Stimulated activated CD8-positive, alpha-beta memory T cell treated with anti-CD3 and anti-CD28 coated beads, Interleukin-15, amount 100 ng/mL, for 1 hour (primary cell): ENCODE data around the gene WNT7B.

Experiments
- DNase-seq: peaks from one replicate; pipeline ENCODE4 v3.0.0-alpha.2; 2020; ENCODE audit warnings: low read depth

Gene WNT7B

GRCh38 chr22:45888221-45889092 lies 88.5 kb downstream of the WNT7B start:
- DNase-seq: no peak

DNA sequence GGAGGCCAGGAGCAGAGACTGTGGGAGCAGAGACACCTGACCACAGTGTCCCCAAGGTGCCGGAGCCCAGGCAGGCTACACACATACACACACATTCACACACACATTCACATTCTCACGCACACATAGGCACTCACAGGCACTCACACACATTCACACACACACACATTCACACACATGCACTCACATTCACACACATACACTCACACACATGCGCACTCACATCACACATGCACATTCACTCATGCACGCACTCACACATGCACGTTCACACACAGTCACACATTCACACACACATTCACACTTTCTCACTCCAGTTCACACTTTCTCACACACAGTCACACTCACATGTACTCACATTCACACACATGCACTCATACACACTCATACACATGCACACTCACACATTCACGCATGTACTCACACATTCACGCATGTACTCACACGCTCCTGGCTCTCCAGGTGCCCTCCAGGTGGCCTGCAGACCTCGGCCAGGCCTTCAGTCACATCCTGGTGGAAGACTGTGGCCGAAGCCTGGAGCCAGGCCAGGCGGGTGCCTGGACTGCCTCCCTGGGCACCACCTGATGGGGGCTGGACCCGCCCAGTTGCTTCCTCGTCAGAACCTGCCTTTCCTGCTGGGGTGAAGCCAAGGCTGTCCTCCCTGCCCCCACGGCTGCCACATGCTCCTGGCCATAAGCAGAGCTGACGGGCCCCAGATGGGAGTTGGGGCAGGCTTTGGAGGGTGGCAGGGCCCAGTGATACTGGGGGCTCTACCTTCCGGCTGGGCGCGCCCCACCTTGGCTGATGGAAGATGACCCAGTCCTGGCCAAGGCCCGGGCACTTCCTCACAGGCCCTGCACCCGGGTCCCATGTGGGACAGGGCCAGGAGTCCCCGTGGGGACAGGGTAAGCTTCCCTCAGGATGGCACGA lies 89.5 kb downstream of the WNT7B start:
- DNase-seq: no peak

GRCh38 chr22:45886540-45886939 lies 90.4 kb downstream of the WNT7B start:
- DNase-seq: no peak

GRCh38 chr22:45885941-45886395 lies 91.0 kb downstream of the WNT7B start:
- no peak for DNase-seq

DNA sequence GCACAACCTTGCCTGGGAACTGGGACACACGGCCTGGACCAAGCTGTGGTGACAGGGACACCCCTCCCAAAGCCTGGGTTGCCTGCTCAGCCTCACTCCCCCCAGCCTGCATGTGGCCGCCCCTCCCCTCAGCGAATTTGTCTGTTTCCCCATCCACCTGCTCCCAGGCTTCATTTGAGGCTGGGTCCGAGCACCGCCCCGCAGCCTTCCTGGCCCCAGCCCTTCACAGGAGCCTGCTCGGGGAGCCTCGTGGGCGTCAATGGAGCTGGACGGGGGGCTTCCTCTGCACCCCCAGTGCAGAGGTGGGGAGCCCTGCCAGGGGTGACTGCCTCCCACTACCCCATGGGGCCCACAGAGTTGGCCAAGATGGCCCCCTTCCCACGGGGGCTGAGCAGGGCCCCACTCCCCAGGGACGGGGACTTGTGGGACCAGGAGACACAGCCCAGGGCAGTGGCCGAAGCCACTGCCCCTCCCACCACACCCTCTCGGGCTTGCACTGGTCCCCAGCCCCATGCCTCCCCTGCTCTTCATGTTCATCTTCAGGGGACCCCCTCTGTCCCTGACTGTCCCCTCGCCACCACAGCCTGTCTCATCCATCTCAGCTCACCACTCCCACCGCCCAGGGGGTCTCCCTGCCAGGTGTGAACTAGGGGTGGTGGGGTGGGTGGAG lies 91.7 kb downstream of the WNT7B start:
- no peak for DNase-seq

DNA sequence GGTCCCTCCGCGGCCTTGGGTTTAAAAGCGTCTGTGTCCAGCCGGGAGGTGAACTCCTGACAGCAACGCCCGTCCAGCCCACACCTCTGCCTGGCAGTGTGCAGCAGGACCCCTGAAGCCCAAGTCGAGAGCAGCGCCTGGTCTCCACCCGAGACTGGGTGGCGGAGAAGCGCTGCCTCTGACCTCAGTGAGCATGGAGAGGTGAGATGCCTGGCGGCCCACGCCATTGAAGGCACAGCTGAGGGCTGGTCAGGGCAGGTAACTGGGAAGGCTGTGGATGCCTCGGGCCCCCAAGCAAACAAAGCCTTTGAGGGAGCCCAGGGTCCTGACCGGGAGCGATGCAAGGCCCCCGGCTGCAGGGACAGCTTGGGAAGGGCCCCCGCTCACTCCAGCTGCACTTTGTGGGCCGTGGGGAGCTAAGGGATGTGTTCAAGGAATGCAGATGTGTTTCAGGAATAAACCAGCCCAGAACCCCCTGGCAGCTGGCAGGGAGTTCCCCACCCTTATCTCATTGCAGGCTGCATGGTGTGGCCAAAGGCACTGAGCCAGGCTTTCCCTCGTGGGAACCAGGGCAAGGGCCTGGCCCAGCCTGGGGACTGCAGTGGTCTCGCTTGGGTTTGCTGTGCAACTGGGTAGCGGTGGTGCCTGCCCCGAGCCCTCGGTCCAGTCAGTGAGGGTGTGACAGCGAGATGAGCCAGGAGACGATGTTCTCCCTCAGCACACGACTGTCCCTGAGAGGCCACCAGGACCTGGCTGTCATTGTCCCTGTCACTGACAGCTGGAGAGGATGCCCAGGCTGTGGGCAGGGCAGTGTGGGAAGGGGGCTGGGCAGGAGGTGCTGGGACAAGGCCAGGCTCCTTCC lies 92.5 kb downstream of the WNT7B start:
- no peak for DNase-seq

GRCh38 chr22:45883811-45884170 lies 93.2 kb downstream of the WNT7B start:
- no peak for DNase-seq

GRCh38 chr22:45882881-45883810 lies 93.8 kb downstream of the WNT7B start:
- no peak for DNase-seq

GRCh38 chr22:45881524-45881875 lies 95.5 kb downstream of the WNT7B start:
- no peak for DNase-seq

GRCh38 chr22:45880716-45881523 lies 96.0 kb downstream of the WNT7B start:
- DNase-seq: no peak

DNA sequence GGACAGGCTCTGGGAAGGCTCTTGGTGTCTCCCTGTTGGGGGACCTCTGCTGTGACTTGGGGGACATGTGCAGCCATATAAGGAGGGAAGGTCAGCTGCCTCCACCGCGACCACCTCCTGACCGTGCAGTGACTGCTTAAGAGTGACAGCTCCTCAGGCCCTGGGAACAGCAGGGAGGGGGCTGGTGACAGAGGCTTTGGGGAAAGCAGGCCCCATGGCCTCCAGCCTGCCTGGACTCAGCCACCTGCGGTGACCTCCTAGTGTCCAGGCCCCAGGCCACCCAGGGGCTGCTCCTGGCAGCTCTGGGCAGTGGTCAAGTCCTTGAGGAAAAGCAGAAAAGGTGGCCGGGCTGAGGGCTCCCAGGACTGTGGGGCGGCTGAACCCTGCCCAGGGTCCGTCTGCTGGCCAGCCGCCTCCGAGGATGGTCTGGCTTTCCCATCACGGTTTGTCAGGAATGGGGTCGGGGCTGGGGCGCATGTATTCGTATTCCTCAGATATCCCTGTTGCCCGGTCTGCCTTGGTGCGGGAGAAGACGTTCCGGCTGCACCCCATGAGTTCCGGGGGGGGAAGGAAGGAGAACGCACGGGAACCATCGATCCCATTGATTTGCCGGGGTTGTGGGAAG lies 96.8 kb downstream of the WNT7B start:
- no peak for DNase-seq

GRCh38 chr22:45879552-45879949 lies 97.4 kb downstream of the WNT7B start:
- DNase-seq: no peak

DNA sequence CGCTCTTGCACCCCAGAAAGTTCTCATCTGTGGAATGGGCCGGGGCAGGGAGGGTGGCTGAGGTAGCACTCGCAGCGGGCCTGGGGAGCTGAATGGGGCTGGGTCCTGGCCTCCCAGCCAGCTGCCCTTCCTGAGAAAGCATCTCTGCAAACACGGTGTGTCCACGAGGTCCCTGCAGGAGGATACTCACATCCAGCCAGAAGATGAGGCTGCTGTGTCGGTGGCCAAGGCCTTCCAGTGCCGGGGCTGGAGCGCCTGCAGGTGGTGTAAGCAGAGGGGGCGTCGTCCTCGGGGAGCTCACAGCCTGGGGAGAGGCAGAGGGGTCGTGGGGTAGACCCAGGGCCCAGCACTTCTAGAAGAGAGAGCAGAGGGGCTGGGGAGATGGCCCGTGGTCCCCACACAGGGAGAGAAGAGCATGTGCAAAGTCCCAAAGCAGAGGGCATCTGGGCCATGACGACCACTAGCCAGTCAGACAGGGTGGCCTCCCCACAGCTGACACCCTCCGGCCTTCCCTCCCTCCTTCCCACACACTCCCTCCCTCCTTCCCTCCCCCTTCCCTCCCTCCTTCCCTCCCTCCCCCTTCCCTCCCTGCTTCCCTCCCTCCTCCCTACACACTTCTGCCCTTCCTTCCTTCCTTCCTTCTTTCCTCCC lies 97.9 kb downstream of the WNT7B start:
- DNase-seq: no peak

DNA sequence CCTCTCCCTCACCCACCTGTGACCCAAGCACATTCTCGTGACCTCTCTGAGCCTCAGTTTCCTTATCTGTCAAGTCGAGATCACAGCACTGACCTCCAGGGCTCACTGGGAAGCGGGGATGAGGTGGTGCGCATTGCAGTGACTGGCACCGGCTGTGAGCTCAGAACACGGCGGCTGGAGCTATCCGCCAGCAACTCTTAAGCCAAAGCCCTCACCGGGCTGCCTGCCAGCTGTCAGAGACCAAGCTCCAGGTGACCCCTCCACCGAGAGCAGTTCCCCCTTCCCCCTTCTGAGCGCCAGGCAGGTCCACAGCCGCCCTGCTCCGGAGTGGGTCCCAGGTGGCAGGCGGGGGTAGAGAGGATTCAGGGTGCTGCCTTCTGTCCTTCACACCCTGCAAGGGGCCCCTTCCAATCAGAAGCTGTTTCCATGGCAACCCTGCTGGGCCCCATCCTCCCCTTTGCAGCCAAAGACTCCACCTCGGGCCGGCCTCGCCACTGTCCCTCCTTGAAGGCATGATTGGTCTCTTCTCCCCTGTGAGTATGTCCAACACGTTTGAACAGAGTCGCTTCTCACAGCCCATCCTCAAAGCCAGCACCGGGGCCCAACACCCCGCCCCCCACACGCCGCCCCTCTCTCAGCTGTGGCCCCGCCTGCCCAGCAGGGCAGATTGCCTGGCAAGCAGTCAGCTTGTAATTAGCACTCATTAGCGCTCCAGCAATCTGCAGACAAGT lies 98.7 kb downstream of the WNT7B start:
- no peak for DNase-seq

- DNase-seq: no peak
Measured at GRCh38 chr22:45877651-45878050, 99.3 kb downstream of the WNT7B start.

DNA sequence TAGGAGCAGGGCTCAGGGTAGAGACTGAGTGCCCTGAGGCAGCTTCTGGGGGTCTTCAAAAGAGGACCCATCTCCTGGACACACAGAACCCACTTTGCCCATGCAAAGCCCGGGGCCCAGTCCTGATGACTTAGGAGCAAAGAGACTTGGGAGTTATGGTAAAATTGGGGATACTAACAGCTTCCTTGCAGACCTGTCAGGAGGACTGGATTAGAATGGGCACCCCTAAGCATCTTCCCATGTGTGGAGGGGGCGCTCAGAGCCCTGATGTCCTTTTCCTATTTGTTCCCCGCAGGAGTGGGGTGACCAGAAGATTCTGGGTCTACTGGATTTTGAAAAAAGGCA lies 100.0 kb downstream of the WNT7B start:
- DNase-seq: no peak

- no peak for DNase-seq
Measured at GRCh38 chr22:45876136-45877035, 100.6 kb downstream of the WNT7B start.
